LNCaP clone FGC (cell line): ENCODE results near the gene SCN2A.

ENCODE experiments used
- DNase-seq: peaks from one replicate; pipeline ENCODE4 v3.0.0-alpha.2; 2011; ENCODE audit warnings: low read depth
- H3K4me3 ChIP-seq: 2 replicates; pipeline ENCODE4 v1.5.1; 2011; ENCODE audit warnings: mild to moderate bottlenecking, low read depth, low read length, control low read depth
- CTCF ChIP-seq: IDR thresholded peaks from 2 replicates; pipeline ENCODE4 v1.5.1; 2012; ENCODE audit warnings: mild to moderate bottlenecking; ENCODE audit not compliant: control insufficient read depth, insufficient read depth; ENCODE audit errors: extremely low read depth

SCN2A gene

DNA sequence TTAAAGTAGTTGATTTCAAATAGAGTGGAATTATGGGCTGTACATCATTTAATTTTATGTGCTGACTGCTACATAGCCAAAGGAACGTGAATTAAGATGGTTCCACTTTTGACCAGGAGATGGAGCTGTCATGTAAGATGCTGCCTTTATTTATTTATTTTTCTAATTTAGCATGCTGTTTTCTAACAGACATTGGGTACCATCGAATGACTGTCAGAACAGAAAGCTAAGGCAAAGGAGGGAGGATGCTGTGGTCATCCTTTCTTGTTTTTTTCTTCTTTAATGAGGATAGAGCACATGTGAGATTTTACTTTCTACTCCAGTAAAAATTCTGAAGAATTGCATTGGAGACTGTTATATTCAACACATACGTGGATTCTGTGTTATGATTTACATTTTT, at the start of gene SCN2A:
Gene SCN2A (plus strand): TSS at position 185 of the 400 bp plus-strand sequence. CDS start 56,410 bp downstream, outside the sequence.
- peak; percentile 67 for TF ChIP-seq CTCF
- no peak within 1 kb of the TSS for H3K4me3 ChIP-seq
- DNase-seq: peak; percentile 46

DNA sequence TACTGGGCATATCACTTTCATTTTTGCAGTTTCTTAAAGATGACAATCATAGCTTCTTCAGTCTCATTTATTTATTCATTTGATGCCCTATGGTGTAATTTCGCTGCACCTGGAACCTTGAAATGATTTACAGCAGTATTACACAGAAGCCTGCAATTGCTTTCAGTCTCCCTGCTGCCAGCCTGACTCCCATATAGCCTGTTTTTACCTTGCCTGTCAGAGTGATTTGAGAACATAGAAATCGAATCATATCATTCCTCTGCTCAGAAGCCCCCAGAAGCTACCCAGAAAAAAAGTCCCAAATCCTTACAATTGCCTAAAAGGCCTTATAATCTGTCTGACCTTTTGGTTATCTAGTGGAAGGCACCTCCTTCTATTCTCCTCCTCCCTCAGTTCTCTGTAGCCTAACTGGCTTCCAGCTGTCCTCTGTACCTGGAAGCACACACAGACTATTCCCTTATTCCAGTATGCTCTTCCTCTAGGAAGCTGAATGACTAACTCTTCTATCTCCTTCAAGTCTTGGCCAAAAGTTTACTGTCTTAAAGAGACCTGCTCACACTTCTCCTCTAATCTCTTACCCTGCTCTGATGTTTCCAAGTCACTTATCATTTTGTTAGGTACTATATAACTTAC, 48.0 kb upstream of the SCN2A start:
- no peak for TF ChIP-seq CTCF
- H3K4me3 ChIP-seq: no peak overlapping the region
- DNase-seq: no peak

DNA sequence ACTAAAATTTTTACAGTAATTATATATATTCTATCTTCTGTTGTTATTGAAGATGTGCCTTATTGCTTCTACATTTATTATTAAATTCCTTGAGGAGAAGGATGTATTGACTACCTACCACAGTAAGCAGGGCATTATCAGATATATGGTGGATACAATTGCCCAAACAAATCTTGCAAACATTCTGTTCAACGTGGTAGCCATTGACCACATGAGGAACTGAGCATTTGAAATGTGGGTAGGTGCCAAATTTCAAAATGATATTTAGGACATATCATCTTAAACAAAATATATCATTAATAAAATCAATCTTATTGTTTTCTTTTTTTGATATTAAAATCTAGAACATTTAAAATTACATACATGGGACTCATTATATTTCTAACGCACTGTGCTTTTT, 46.5 kb upstream of the SCN2A start:
- no peak for DNase-seq
- H3K4me3 ChIP-seq: no peak overlapping the region
- TF ChIP-seq CTCF: no peak

- no peak overlapping the region for H3K4me3 ChIP-seq
- no peak for DNase-seq
- TF ChIP-seq CTCF: no peak
Measured at GRCh38 chr2:165193178-165193777, 45.9 kb upstream of the SCN2A start.

DNA sequence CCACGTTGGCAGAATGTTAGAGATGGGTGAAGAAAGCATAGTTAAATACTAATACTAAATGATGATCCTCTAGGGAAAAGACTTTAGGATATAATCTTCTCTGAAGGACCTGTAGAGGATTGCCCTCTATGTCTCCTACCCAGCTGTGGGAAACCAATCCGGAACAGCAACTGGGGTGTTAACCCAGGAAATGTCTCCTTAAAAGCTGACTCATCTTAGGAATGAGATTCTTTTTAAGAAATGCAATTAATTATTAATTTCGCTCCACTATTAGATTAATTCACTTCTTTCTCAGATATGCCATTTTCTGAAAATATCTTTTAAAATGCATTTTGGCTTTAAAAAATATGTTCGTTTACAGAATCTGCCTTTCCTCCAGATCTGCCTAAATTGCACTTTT, 42.8 kb upstream of the SCN2A start:
- H3K4me3 ChIP-seq: no peak overlapping the region
- no peak for TF ChIP-seq CTCF
- no peak for DNase-seq

- DNase-seq: no peak
- no peak for TF ChIP-seq CTCF
- no peak overlapping the region for H3K4me3 ChIP-seq
Measured at GRCh38 chr2:165197346-165197745, 41.9 kb upstream of the SCN2A start.

DNA sequence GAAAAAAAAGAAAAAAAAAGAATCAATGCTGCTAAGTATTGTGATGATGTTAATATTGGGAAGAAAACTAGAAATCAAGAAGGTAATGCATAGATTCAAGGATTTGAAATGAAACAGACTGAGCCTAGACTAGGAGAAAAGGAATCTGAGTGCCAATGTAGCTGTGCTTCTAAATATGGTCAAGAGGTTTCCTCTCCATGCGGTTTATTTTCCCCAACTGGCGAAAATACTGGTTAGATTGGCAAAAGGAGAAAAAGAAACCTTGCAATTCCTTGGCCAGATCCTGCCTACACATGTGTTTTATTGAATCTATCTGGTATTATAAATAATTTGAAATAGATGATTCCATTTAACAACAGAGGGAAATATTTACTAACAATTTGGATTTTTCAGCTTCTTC, 41.0 kb upstream of the SCN2A start:
- no peak for DNase-seq
- no peak overlapping the region for H3K4me3 ChIP-seq
- TF ChIP-seq CTCF: no peak
